Glutamatergic neuron (in vitro differentiated cells): Measurements from ENCODE around the gene SLC17A4. TPM values are rescaled to one million over a fixed set of nuclear protein-coding genes. Genes with fewer than 3 reads are reported as not detected.
A peak's percentile ranks its signal among the peaks of the same experiment; 100 is the strongest.

ENCODE experiments used
- DNase-seq: peaks from one replicate; pipeline ENCODE4 v3.0.0; 2022
- H3K27ac Mint-ChIP-seq: one replicate; pipeline ENCODE4 v1.8.0; 2020; ENCODE audit warnings: mild to moderate bottlenecking, mixed read lengths, inconsistent platforms; ENCODE audit not compliant: unreplicated experiment
- H3K27me3 Mint-ChIP-seq: one replicate; pipeline ENCODE4 v1.8.0; 2020; ENCODE audit warnings: mild to moderate bottlenecking, moderate library complexity, mixed read lengths, inconsistent platforms; ENCODE audit not compliant: unreplicated experiment
- H3K36me3 Mint-ChIP-seq: one replicate; pipeline ENCODE4 v1.8.0; 2020; ENCODE audit warnings: mild to moderate bottlenecking, mixed read lengths, inconsistent platforms; ENCODE audit not compliant: unreplicated experiment
- H3K4me1 Mint-ChIP-seq: one replicate; pipeline ENCODE4 v1.8.0; 2020; ENCODE audit warnings: mild to moderate bottlenecking, low read depth, mixed read lengths, inconsistent platforms; ENCODE audit not compliant: unreplicated experiment
- H3K4me3 Mint-ChIP-seq: one replicate; pipeline ENCODE4 v1.8.0; 2020; ENCODE audit warnings: mild to moderate bottlenecking, mixed read lengths, inconsistent platforms; ENCODE audit not compliant: unreplicated experiment
- H3K9me3 Mint-ChIP-seq: one replicate; pipeline ENCODE4 v1.8.0; 2020; ENCODE audit warnings: mild to moderate bottlenecking, moderate library complexity, mixed read lengths, inconsistent platforms; ENCODE audit not compliant: unreplicated experiment
- total RNA-seq: library from RNA; stranded (reverse); fragmentation: NEBNext Ultra II Directional; extraction: Animal tissue kit (Norgen Biotek cat#: 25700); gene quantifications from one replicate; pipeline ENCODE4 v1.2.1, GENCODE V29; 2021; ENCODE audit not compliant: unreplicated experiment
- TF ChIP-seq, protein P1 (sequence below): fragments of 200-600 bp; sonication (generic); IDR thresholded peaks from one replicate; pipeline ENCODE4 v1.5.0; 2021; ENCODE audit not compliant: partially characterized antibody, unreplicated experiment

Gene SLC17A4
- total RNA-seq, 1 donor from 2014 or later: not detected

DNA sequence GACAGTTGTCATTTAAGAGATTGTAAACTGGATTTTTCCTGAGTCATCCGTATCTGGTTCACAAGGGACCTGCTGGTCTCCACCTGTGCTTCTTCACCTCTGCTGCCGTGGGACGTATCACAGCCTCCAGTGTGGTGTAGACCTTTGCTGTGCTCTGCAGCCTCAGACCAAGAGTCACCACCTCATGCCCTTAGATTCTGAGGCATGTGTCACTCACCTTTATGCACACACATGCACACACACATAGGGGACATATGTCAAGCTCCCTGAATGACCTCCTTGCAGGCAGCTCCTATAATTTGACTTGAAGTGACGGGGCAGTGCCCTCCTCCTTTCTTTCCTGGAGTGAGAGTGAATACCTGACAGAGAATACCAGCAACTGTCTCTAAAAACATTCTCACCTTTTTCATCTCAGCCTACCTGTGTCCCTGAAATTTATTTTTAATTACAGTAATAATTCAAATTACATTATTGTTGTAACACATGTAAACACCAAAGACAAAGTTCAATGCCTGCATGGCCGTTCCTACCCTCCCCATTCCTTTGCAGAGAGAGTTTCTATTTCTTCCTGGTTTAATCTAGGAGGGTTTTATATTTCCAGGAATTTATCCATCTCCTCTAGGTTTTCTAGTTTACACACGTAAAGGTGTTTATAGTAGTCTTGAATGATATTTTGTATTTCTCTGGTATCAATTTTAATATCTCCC is 3.5 kb downstream of the SLC17A4 start:
- Mint-ChIP-seq H3K27me3 (peaks cover under 1% of the 10 kb centered on the region), H3K36me3 (no peaks in the 10 kb centered on the region), H3K4me3 (no peak overlapping the region), H3K9me3 (peaks cover 2% of the 10 kb centered on the region), H3K27ac (no peak overlapping the region), H3K4me1 (no peaks in the 10 kb centered on the region)
- DNase-seq: no peak
- TF ChIP-seq, protein P1, sequence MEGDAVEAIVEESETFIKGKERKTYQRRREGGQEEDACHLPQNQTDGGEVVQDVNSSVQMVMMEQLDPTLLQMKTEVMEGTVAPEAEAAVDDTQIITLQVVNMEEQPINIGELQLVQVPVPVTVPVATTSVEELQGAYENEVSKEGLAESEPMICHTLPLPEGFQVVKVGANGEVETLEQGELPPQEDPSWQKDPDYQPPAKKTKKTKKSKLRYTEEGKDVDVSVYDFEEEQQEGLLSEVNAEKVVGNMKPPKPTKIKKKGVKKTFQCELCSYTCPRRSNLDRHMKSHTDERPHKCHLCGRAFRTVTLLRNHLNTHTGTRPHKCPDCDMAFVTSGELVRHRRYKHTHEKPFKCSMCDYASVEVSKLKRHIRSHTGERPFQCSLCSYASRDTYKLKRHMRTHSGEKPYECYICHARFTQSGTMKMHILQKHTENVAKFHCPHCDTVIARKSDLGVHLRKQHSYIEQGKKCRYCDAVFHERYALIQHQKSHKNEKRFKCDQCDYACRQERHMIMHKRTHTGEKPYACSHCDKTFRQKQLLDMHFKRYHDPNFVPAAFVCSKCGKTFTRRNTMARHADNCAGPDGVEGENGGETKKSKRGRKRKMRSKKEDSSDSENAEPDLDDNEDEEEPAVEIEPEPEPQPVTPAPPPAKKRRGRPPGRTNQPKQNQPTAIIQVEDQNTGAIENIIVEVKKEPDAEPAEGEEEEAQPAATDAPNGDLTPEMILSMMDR: no peak

DNA sequence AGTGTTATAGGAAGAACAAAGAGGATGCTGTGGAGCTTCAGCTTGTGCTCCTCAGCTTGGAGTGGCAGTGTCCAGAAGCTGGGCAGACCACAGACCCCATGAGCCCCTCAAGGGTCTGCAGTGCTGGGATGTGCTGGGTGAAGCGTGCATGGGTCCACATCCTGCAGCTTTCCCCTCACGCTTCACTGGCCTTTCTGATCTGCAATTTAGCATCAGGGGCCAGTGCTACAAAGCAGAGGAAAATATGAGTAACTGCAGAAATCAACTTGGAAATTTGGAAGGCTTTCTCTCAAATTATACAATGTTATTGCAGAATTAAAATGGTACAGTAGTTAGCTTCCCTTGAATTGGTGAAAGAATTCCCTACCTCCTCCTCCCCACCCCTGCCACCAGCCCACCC is 10.1 kb downstream of the SLC17A4 start:
- no peak overlapping the region for H3K27ac Mint-ChIP-seq
- no peaks in the 10 kb centered on the region for H3K4me1 Mint-ChIP-seq
- H3K27me3 Mint-ChIP-seq: no peaks in the 10 kb centered on the region
- DNase-seq: no peak
- no peak overlapping the region for H3K4me3 Mint-ChIP-seq
- TF ChIP-seq, protein P1: no peak
- H3K9me3 Mint-ChIP-seq: no peaks in the 10 kb centered on the region
- H3K36me3 Mint-ChIP-seq: no peaks in the 10 kb centered on the region

- TF ChIP-seq, protein P1: no peak
- H3K9me3 Mint-ChIP-seq: no peaks in the 10 kb centered on the region
- H3K27ac Mint-ChIP-seq: no peak overlapping the region
- no peaks in the 10 kb centered on the region for H3K27me3 Mint-ChIP-seq
- H3K4me1 Mint-ChIP-seq: no peaks in the 10 kb centered on the region
- H3K36me3 Mint-ChIP-seq: no peaks in the 10 kb centered on the region
- H3K4me3 Mint-ChIP-seq: no peak overlapping the region
- DNase-seq: no peak
Measured at GRCh38 chr6:25768566-25768965, 14.0 kb downstream of the SLC17A4 start.

DNA sequence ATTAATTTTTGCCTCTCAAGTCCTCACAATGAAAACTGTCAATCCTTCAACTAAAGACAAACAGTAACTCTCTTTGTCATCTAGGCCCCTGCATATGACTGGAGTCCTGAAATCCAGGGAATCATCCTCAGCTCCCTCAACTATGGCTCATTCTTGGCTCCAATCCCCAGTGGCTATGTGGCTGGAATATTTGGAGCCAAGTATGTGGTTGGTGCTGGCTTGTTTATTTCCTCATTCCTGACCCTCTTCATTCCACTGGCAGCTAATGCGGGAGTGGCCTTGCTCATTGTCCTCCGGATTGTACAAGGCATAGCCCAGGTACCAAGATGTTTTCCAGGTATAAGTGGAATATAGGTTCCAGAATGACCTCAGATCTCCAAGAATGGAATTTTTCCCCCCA is 15.4 kb downstream of the SLC17A4 start:
- DNase-seq: no peak
- TF ChIP-seq, protein P1: no peak
- no peaks in the 10 kb centered on the region for H3K27me3 Mint-ChIP-seq
- H3K9me3 Mint-ChIP-seq: peaks cover 3% of the 10 kb centered on the region
- H3K4me3 Mint-ChIP-seq: no peak overlapping the region
- peaks cover 7% of the 10 kb centered on the region for H3K4me1 Mint-ChIP-seq
- H3K27ac Mint-ChIP-seq: no peak overlapping the region
- H3K36me3 Mint-ChIP-seq: no peaks in the 10 kb centered on the region

DNA sequence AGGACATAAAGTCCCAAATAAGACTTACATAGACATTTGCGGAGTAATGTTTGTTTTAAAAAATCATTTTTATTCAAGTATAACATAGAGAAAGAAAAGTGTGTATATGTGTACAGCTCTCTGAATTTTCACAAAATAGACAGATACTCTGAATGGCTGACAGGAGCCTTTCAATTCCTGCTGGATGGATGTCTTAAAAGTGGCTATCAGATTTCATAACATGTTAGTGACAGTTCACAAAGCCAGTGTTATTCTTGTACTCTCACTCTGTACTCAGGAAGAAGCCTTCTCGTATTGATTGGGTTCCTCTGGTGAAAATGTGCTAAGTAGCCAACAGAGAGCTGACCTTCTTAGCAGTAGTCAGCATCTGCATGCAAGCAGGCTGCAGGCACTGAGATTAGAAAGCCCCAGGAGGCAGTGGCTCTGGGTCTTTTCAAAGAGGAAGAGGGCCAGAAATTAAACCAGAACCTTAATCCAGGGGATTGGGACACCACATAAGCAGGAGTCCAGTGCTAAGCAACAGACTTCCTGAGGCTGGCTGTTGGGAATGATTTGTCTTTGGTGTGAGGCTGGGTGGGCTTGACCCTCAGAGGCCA is 19.7 kb downstream of the SLC17A4 start:
- no peaks in the 10 kb centered on the region for H3K27me3 Mint-ChIP-seq
- H3K27ac Mint-ChIP-seq: peak overlapping the region; percentile 53

More for the DNA sequence above, 19.7 kb downstream of the SLC17A4 start:
- TF ChIP-seq, protein P1: no peak
- no peak overlapping the region for H3K4me3 Mint-ChIP-seq
- peaks cover 3% of the 10 kb centered on the region for H3K9me3 Mint-ChIP-seq
- DNase-seq: peak; percentile 42
- no peaks in the 10 kb centered on the region for H3K36me3 Mint-ChIP-seq
- peaks cover 7% of the 10 kb centered on the region for H3K4me1 Mint-ChIP-seq
